GM23338 (cell line): Measurements from ENCODE around the gene CACNA1S. TPM values are rescaled to one million over a fixed set of nuclear protein-coding genes. Genes with fewer than 3 reads are reported as not detected.

Source experiments
- ATAC-seq: fragments of 200-7000 bp; cut with Tn5 transposase; 3 replicates; pipeline ENCODE4 v1.9.1; 2020
- DNase-seq: peaks from one replicate; pipeline ENCODE4 v3.0.0-alpha.2; 2015; ENCODE audit warnings: low spot score
- H2AFZ ChIP-seq: fragments of 200-600 bp; sonication (generic); 2 replicates; pipeline ENCODE4 v1.8.0; 2016; ENCODE audit warnings: antibody characterized with exemption, mild to moderate bottlenecking, moderate library complexity
- H3F3A ChIP-seq: fragments of 200-600 bp; sonication (generic); replicated peaks from 2 replicates; pipeline ENCODE4 v1.8.0; 2017; ENCODE audit warnings: antibody characterized with exemption, mixed run types, low read depth
- H3K27ac ChIP-seq: fragments of 200-600 bp; sonication (generic); 2 replicates; pipeline ENCODE4 v1.6.1; 2016; ENCODE audit warnings: low read depth
- H3K27me3 ChIP-seq: fragments of 200-600 bp; sonication (generic); 2 replicates; pipeline ENCODE4 v1.8.0; 2016; ENCODE audit warnings: mild to moderate bottlenecking, mixed run types, moderate library complexity; ENCODE audit not compliant: insufficient read depth
- H3K36me3 ChIP-seq: fragments of 200-600 bp; sonication (generic); 2 replicates; pipeline ENCODE4 v1.8.0; 2016; ENCODE audit warnings: mild to moderate bottlenecking; ENCODE audit not compliant: insufficient read depth
- H3K4me1 ChIP-seq: fragments of 200-600 bp; sonication (generic); 2 replicates; pipeline ENCODE4 v1.8.0; 2016; ENCODE audit warnings: mild to moderate bottlenecking, moderate library complexity; ENCODE audit not compliant: insufficient read depth
- H3K4me2 ChIP-seq: fragments of 200-600 bp; sonication (generic); 2 replicates; pipeline ENCODE4 v1.7.1; 2017; ENCODE audit warnings: mixed run types
- H3K4me3 ChIP-seq: fragments of 200-600 bp; sonication (generic); 2 replicates; pipeline ENCODE4 v1.6.1; 2016; ENCODE audit warnings: mixed run types
- H3K79me2 ChIP-seq: fragments of 200-600 bp; sonication (generic); replicated peaks from 2 replicates; pipeline ENCODE4 v1.8.0; 2017; ENCODE audit warnings: mild to moderate bottlenecking; ENCODE audit not compliant: insufficient read depth
- H3K9me2 ChIP-seq: fragments of 200-600 bp; sonication (generic); 2 replicates; pipeline ENCODE4 v1.8.0; 2017; ENCODE audit not compliant: insufficient read depth
- H4K20me1 ChIP-seq: fragments of 200-600 bp; sonication (generic); replicated peaks from 2 replicates; pipeline ENCODE4 v1.8.0; 2017; ENCODE audit warnings: mild to moderate bottlenecking; ENCODE audit not compliant: insufficient read depth
- H3K27ac Mint-ChIP-seq: 2 replicates; pipeline ENCODE4 v1.8.0; 2020; ENCODE audit warnings: inconsistent platforms, mild to moderate bottlenecking, moderate library complexity, mixed read lengths
- H3K27me3 Mint-ChIP-seq: 3 replicates; pipeline ENCODE4 v1.8.0; 2022; ENCODE audit warnings: low read depth, mild to moderate bottlenecking, moderate library complexity, mixed read lengths, inconsistent platforms; ENCODE audit not compliant: insufficient read depth, poor library complexity
- H3K36me3 Mint-ChIP-seq: 3 replicates; pipeline ENCODE4 v1.8.0; 2021; ENCODE audit warnings: low read depth, mild to moderate bottlenecking, inconsistent platforms, moderate library complexity, mixed read lengths
- H3K4me1 Mint-ChIP-seq: 3 replicates; pipeline ENCODE4 v1.8.0; 2020; ENCODE audit warnings: mild to moderate bottlenecking, inconsistent platforms, mixed read lengths
- H3K4me3 Mint-ChIP-seq: 3 replicates; pipeline ENCODE4 v1.8.0; 2021; ENCODE audit warnings: moderate library complexity, mild to moderate bottlenecking, inconsistent platforms, mixed read lengths
- H3K9me3 Mint-ChIP-seq: 3 replicates; pipeline ENCODE4 v1.8.0; 2020; ENCODE audit warnings: moderate library complexity, mild to moderate bottlenecking, inconsistent platforms, mixed read lengths
- CTCF ChIP-seq, 2 experiments: fragments of 200-600 bp in 1 of 2; sonication (generic) in 1 of 2; conservative IDR thresholded peaks; 2 replicates each; pipeline versions ENCODE4 v1.5.1 to v1.6.1; 2016 to 2017; ENCODE audit warnings: antibody characterized with exemption in 2 of 2, low read depth in 2 of 2, mild to moderate bottlenecking in 2 of 2, moderate library complexity in 1 of 2
- ETS1 ChIP-seq: IDR thresholded peaks from 2 replicates; pipeline ENCODE4 v1.6.1; 2016; ENCODE audit warnings: antibody characterized with exemption
- EZH2 ChIP-seq: fragments of 200-600 bp; sonication (generic); IDR thresholded peaks from one replicate; pipeline ENCODE4 v1.8.0; 2017; ENCODE audit warnings: antibody characterized with exemption, mild to moderate bottlenecking, low read depth; ENCODE audit not compliant: unreplicated experiment
- EZH2phosphoT487 ChIP-seq: fragments of 200-600 bp; sonication (generic); IDR thresholded peaks from one replicate; pipeline ENCODE4 v1.8.1; 2018; ENCODE audit warnings: antibody characterized with exemption; ENCODE audit not compliant: unreplicated experiment
- NANOG ChIP-seq: IDR thresholded peaks from 2 replicates; pipeline ENCODE4 v1.6.1; 2016; ENCODE audit warnings: antibody characterized with exemption, borderline replicate concordance
- REST ChIP-seq: IDR thresholded peaks from one replicate; pipeline ENCODE4 v1.6.1; 2018; ENCODE audit warnings: antibody characterized with exemption; ENCODE audit not compliant: unreplicated experiment
- STAT1 ChIP-seq: IDR thresholded peaks from one replicate; pipeline ENCODE4 v1.6.1; 2016; ENCODE audit warnings: antibody characterized with exemption; ENCODE audit not compliant: unreplicated experiment
- ZNF114 ChIP-seq: fragments of 250-450 bp; sonication (Bioruptor Pico); IDR thresholded peaks from 2 replicates; pipeline ENCODE4 v1.5.0; 2020; ENCODE audit warnings: mild to moderate bottlenecking, moderate library complexity
- polyA plus RNA-seq: library from polyadenylated mRNA; unstranded; fragments of >200 nt; fragmentation: Nextera tagmentation; extraction: Ambion mirVana; gene quantifications from 2 replicates; pipeline ENCODE4 v1.2.1, GENCODE V29; 2016
- total RNA-seq: library from RNA; depleted of rRNA; stranded (reverse); fragments of >200 nt; shearing (Covaris generic); gene quantifications from 2 replicates; pipeline ENCODE4 v1.2.3, GENCODE V29; 2014

Gene CACNA1S
- total and polyA plus RNA-seq, 2 experiments from 2014 or later: 0.03 TPM; not detected in 1

GRCh38 chr1:201108614-201109013, 3.6 kb downstream of the CACNA1S start (continued):
- TF ChIP-seq CTCF (conservative IDR thresholded peaks at IDR 0.05; ENCODE audit: low read depth in 2 of 2) (no peak), EZH2phosphoT487 (no peak), NANOG (no peak), EZH2 (no peak), STAT1 (no peak), ZNF114 (CRISPR knock-in tag) (no peak), ETS1 (no peak), REST (no peak)

- Mint-ChIP-seq H3K27me3 (peaks cover 8% of the 10 kb centered on the region), H3K4me1 (peaks cover 13% of the 10 kb centered on the region; the same call in 2 of the 3 replicates), H3K36me3 (no peaks in the 10 kb centered on the region), H3K4me3 (no peak overlapping the region), H3K9me3 (no peaks in the 10 kb centered on the region), H3K27ac (no peak overlapping the region)
- H3F3A ChIP-seq: no peaks in the 10 kb centered on the region
- no peaks in the 10 kb centered on the region for H3K27me3 ChIP-seq
- H3K27ac ChIP-seq: no peak overlapping the region
- no peak overlapping the region for H3K4me3 ChIP-seq
- H3K4me1 ChIP-seq: 0 out of 2 replicates have a peak, but pooled peaks cover 5% of the 10 kb centered on the region
- H3K4me2 ChIP-seq: no peak overlapping the region
- no peaks in the 10 kb centered on the region for H4K20me1 ChIP-seq
- no peak for DNase-seq
- H2AFZ ChIP-seq: no peak overlapping the region
- no peak for ATAC-seq
- TF ChIP-seq STAT1 (no peak), NANOG (no peak)
- H3K79me2 ChIP-seq: no peaks in the 10 kb centered on the region
- no peaks in the 10 kb centered on the region for H3K36me3 ChIP-seq
- no peaks in the 10 kb centered on the region for H3K9me2 ChIP-seq
Observed at GRCh38 chr1:201105688-201106087, 6.5 kb downstream of the CACNA1S start.
